Left renal cortex interstitium (tissue), 4 donors: Measurements from ENCODE around the gene CEMIP. TPM values are rescaled to one million over a fixed set of nuclear protein-coding genes. Genes with fewer than 3 reads are reported as not detected.

Experiments used
- DNase-seq, 4 donors: peaks; one replicate each; pipeline ENCODE4 v3.0.0-alpha.2; 2013; ENCODE audit warnings: low read depth in 4 of 4, low spot score in 2 of 4, missing footprints in 1 of 4
- polyA plus RNA-seq, 4 donors: library from polyadenylated mRNA; unstranded; fragments of 120-200 nt; gene quantifications; one replicate each; pipeline ENCODE4 v1.2.1, GENCODE V29; 2013; ENCODE audit not compliant: insufficient read length in 4 of 4

Gene CEMIP
- polyA plus RNA-seq, 4 donors: 2.0 to 6.2 (median 4.1) TPM

- DNase-seq: no peak
Measured at GRCh38 chr15:80840182-80841130, 61.3 kb downstream of the CEMIP start.

- DNase-seq: no peak
Measured at GRCh38 chr15:80841541-80841940, 62.4 kb downstream of the CEMIP start.

- no peak for DNase-seq
Measured at GRCh38 chr15:80844011-80844732, 65.0 kb downstream of the CEMIP start.

GRCh38 chr15:80846031-80846815 is 67.1 kb downstream of the CEMIP start:
- no peak for DNase-seq

- no peak for DNase-seq
Measured at GRCh38 chr15:80849308-80849707, 70.1 kb downstream of the CEMIP start.

GRCh38 chr15:80850941-80851451 is 71.8 kb downstream of the CEMIP start:
- no peak for DNase-seq

- DNase-seq: no peak
Measured at GRCh38 chr15:80852676-80853075, 73.5 kb downstream of the CEMIP start.

GRCh38 chr15:80854104-80854503 is 74.9 kb downstream of the CEMIP start:
- DNase-seq: no peak

- DNase-seq: no peak
Measured at GRCh38 chr15:80855206-80855605, 76.0 kb downstream of the CEMIP start.

- DNase-seq: no peak
Measured at GRCh38 chr15:80856400-80856799, 77.2 kb downstream of the CEMIP start.

GRCh38 chr15:80856809-80857377 is 77.7 kb downstream of the CEMIP start:
- no peak for DNase-seq

- no peak for DNase-seq
Measured at GRCh38 chr15:80861731-80862170, 82.6 kb downstream of the CEMIP start.

GRCh38 chr15:80864666-80865065 is 85.5 kb downstream of the CEMIP start:
- no peak for DNase-seq

- no peak for DNase-seq
Measured at GRCh38 chr15:80866936-80867335, 87.8 kb downstream of the CEMIP start.

- no peak for DNase-seq
Measured at GRCh38 chr15:80870366-80870765, 91.2 kb downstream of the CEMIP start.

- DNase-seq: no peak
Measured at GRCh38 chr15:80870893-80871292, 91.7 kb downstream of the CEMIP start.

GRCh38 chr15:80871858-80872257 is 92.7 kb downstream of the CEMIP start:
- DNase-seq: peak in 1 of 4 donors; percentile 32

- no peak for DNase-seq
Measured at GRCh38 chr15:80873366-80873952, 94.3 kb downstream of the CEMIP start.

GRCh38 chr15:80875568-80876347 is 96.6 kb downstream of the CEMIP start:
- DNase-seq: no peak
